B cell (primary cell): ENCODE results near the gene STX5. TPM values are rescaled to one million over a fixed set of nuclear protein-coding genes. Genes with fewer than 3 reads are reported as not detected.

ENCODE experiments used
- ATAC-seq: fragments of 200-7000 bp; cut with Tn5 transposase; one replicate; pipeline ENCODE4 v1.10.0; 2021; ENCODE audit warnings: low read depth, mild to moderate bottlenecking, moderate number of reproducible peaks, moderate library complexity
- CTCF ChIA-PET: fragments of 350-600 bp; sonication (Branson Sonifier 250); formaldehyde crosslinking; loops from one replicate; lab custom pipeline; 2021; ENCODE audit warnings: antibody characterized with exemption, inconsistent platforms; lab: Charles Lee
- POLR2A ChIA-PET: fragments of 350-600 bp; sonication (Branson Sonifier 250); formaldehyde crosslinking; loops from one replicate; lab custom pipeline; 2021; ENCODE audit warnings: antibody characterized with exemption; lab: Charles Lee
- DNase-seq: peaks from one replicate; pipeline ENCODE4 v3.0.0; 2013
- H2AFZ ChIP-seq: 2 replicates; pipeline ENCODE4 v1.6.1; 2012; ENCODE audit warnings: mild to moderate bottlenecking, low read depth, low read length; ENCODE audit not compliant: insufficient read depth, poor library complexity, severe bottlenecking
- H3K27ac ChIP-seq, 2 donors: 1 replicate in 1 of 2; 2 replicates in 1 of 2; pipeline ENCODE4 v1.5.1; 2012 to 2013; ENCODE audit warnings: low read length in 2 of 2, mild to moderate bottlenecking in 2 of 2, moderate library complexity in 1 of 2
- H3K27me3 ChIP-seq, 4 experiments: fragments of 200-600 bp in 1 of 4; sonication (generic) in 1 of 4; replicated peaks in 1 of 4; 1 replicate in 2 of 4; 2 replicates in 2 of 4; pipeline versions ENCODE4 v1.6.1 to v1.7.0; 2013 to 2016; ENCODE audit warnings: low read length in 3 of 4, mild to moderate bottlenecking in 2 of 4, mixed read lengths in 1 of 4, moderate library complexity in 1 of 4; ENCODE audit not compliant: insufficient read depth in 4 of 4, control insufficient read depth in 3 of 4; ENCODE audit errors: control extremely low read depth in 1 of 4
- H3K36me3 ChIP-seq, 2 experiments: replicated peaks in 1 of 2; 1 replicate in 1 of 2; 2 replicates in 1 of 2; pipeline versions ENCODE4 v1.6.1 to v1.7.1; 2013; ENCODE audit warnings: low read length in 1 of 2; ENCODE audit not compliant: insufficient read depth in 2 of 2, control insufficient read depth in 1 of 2; ENCODE audit errors: control extremely low read depth in 1 of 2, extremely low read depth in 1 of 2
- H3K4me1 ChIP-seq, 2 donors: fragments of 200-600 bp in 1 of 2; sonication (generic) in 1 of 2; 1 replicate in 1 of 2; 2 replicates in 1 of 2; pipeline versions ENCODE4 v1.5.1 to v1.6.1; 2013 to 2017; ENCODE audit warnings: low read length in 2 of 2; ENCODE audit not compliant: control insufficient read depth in 2 of 2, insufficient read depth in 2 of 2
- H3K4me2 ChIP-seq: replicated peaks from 2 replicates; pipeline ENCODE3; 2012; ENCODE audit warnings: mild to moderate bottlenecking, low read depth, low read length; ENCODE audit not compliant: poor library complexity, severe bottlenecking
- H3K4me3 ChIP-seq, 5 experiments: fragments of 200-600 bp in 1 of 5; sonication (generic) in 1 of 5; 1 replicate in 3 of 5; 2 replicates in 2 of 5; pipeline versions ENCODE4 v1.5.1 to v1.7.0; 2011 to 2016; ENCODE audit warnings: low read length in 4 of 5, mild to moderate bottlenecking in 4 of 5, low read depth in 2 of 5, control low read depth in 1 of 5, moderate library complexity in 1 of 5; ENCODE audit not compliant: insufficient read depth in 1 of 5; ENCODE audit errors: control extremely low read depth in 1 of 5, extremely low read depth in 1 of 5
- H3K79me2 ChIP-seq: fragments of 200-600 bp; sonication (generic); one replicate; pipeline ENCODE4 v1.6.0; 2016; ENCODE audit warnings: low read length; ENCODE audit not compliant: control insufficient read depth, insufficient read depth
- H3K9ac ChIP-seq: fragments of 200-600 bp; sonication (generic); 2 replicates; pipeline ENCODE4 v1.6.1; 2017; ENCODE audit warnings: mild to moderate bottlenecking, low read length, moderate library complexity
- H3K9me3 ChIP-seq, 3 donors: one replicate each; pipeline versions ENCODE4 v1.6.1 to v1.7.1; 2013; ENCODE audit warnings: low read length in 2 of 3; ENCODE audit not compliant: control insufficient read depth in 2 of 3, insufficient read depth in 1 of 3; ENCODE audit errors: control extremely low read depth in 1 of 3
- H4K20me1 ChIP-seq: 2 replicates; pipeline ENCODE4 v1.6.0; 2012; ENCODE audit warnings: mild to moderate bottlenecking, low read length; ENCODE audit not compliant: insufficient read depth, control insufficient read depth, poor library complexity, severe bottlenecking
- H3K27ac Mint-ChIP-seq: one replicate; pipeline ENCODE4 v1.8.0; 2021; ENCODE audit warnings: mixed read lengths
- H3K27me3 Mint-ChIP-seq: one replicate; pipeline ENCODE4 v1.8.0; 2021; ENCODE audit warnings: mixed read lengths
- H3K4me1 Mint-ChIP-seq: one replicate; pipeline ENCODE4 v1.8.0; 2021; ENCODE audit warnings: mixed read lengths
- H3K4me3 Mint-ChIP-seq: one replicate; pipeline ENCODE4 v1.8.0; 2021; ENCODE audit warnings: mixed read lengths
- H3K9me3 Mint-ChIP-seq: one replicate; pipeline ENCODE4 v1.8.0; 2022; ENCODE audit warnings: mixed read lengths; ENCODE audit not compliant: insufficient read depth
- CTCF ChIP-seq: fragments of 200-600 bp; IDR thresholded peaks from one replicate; pipeline ENCODE4 v1.8.0; 2022; ENCODE audit warnings: antibody characterized with exemption, mild to moderate bottlenecking
- EZH2 ChIP-seq: IDR thresholded peaks from 2 replicates; pipeline ENCODE4 v1.6.1; 2012; ENCODE audit warnings: borderline replicate concordance, low read depth, mild to moderate bottlenecking, moderate library complexity, low read length; ENCODE audit not compliant: insufficient read depth, poor library complexity, severe bottlenecking
- WGBS: methylation state at CpG from one replicate; pipeline ENCODE4 v1.1.5; 2013; ENCODE audit warnings: missing lambda C conversion rate; ENCODE audit not compliant: insufficient coverage; 5-methylcytosine and 5-hydroxymethylcytosine counted together
- intact Hi-C: fragments of 100-400 bp; cut with micrococcal nuclease; formaldehyde crosslinking; loops from one replicate; pipeline ENCODE4 v1.10.0; 2022
- polyA plus RNA-seq: library from polyadenylated mRNA; depleted of rRNA; stranded (reverse); fragments of >200 nt; gene quantifications from 2 replicates; pipeline ENCODE4 v1.2.3, GENCODE V29; 2012
- total RNA-seq, 2 donors: library from RNA; stranded (reverse); fragments of 120-200 nt in 1 of 2; gene quantifications; 1 replicate in 1 of 2; 2 replicates in 1 of 2; pipeline versions ENCODE4 v1.2.3 to v1.2.4, GENCODE V29; 2013 to 2022

Gene STX5
- total and polyA plus RNA-seq, 2 donors (not counting 1 experiment from before 2014, with no cell fraction given) = 41.0 to 99.1 TPM

DNA sequence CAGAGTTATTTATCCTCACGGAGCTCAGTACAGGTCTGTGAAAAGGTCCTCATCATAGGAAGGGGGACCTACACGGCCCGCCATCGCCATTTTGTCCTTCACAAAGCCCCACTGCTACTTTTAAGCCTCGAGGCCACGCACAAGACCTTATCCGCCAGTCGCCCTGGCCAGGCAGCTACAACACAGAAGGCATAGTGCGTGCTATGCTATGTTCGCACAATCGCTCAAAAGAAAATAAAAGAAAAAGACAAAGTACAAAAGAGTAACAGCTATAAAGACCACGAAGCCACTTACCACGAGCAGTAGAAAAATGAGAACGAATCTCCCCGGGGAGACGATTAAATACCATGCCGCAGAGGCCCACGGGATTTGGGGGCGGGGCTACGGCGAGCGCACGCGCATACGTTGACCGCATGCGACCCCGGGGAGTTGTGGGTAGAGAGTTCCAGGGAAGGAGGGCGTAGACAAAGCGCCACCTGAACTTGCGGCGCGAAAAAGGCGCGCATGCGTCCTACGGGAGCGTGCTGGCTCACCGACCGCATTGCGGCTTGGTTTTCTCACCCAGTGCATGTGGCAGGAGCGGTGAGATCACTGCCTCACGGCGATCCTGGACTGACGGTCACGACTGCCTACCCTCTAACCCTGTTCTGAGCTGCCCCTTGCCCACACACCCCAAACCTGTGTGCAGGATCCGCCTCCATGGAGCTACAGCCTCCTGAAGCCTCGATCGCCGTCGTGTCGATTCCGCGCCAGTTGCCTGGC lies 23.9 kb upstream of the STX5 start:
- POLR2A ChIA-PET = interaction anchor here (0.5 to 5.2 kb wide), 18 partner anchors 15 to 265 kb away, joined by 3 to 159 read pairs (median 8); partner anchors contain the start of genes HNRNPUL2, LBHD1, SLC3A2 and STX5
- Histone ChIP-seq H3K79me2 (peaks cover 50% of the 10 kb centered on the region), H3K27ac (peak overlapping the region; percentile 65 to 84), H3K27me3 (no peaks in the 10 kb centered on the region), H3K4me3 (peak overlapping the region; percentile 68 to 100 (median 99)), H3K9me3 (no peaks in the 10 kb centered on the region), H3K9ac (peak overlapping the region; percentile 97), H4K20me1 (peaks cover 26% of the 10 kb centered on the region), H3K4me2 (peak overlapping the region; percentile 95), H2AFZ (peak overlapping the region; percentile 95), H3K36me3 (peaks cover 17 to 39% of the 10 kb centered on the region in 2 experiments), H3K4me1 (peaks cover 39 to 58% of the 10 kb centered on the region in 2 donors)
- intact Hi-C loops = loop anchor here (1.0 to 5.0 kb wide), 7 partner anchors 13 to 148 kb away; partner anchors contain the start of genes BSCL2, GNG3, HNRNPUL2 and NXF1
- Mint-ChIP-seq H3K27ac (peak overlapping the region; percentile 98), H3K27me3 (no peaks in the 10 kb centered on the region), H3K4me1 (peaks cover 60% of the 10 kb centered on the region), H3K9me3 (no peaks in the 10 kb centered on the region), H3K4me3 (peak overlapping the region; percentile 99)
- CTCF ChIA-PET = interaction anchor here (0.6 to 3.6 kb wide), 19 partner anchors 8 to 461 kb away, joined by 3 to 36 read pairs (median 5); partner anchors contain the start of genes HNRNPUL2, SLC3A2, STX5 and TEX54
- no peak for TF ChIP-seq EZH2
- no peak for TF ChIP-seq CTCF
- DNase-seq (peak; percentile 99), ATAC-seq (peak; percentile 92)
- WGBS = under 1% methylated on average over 54 of the region's 54 CpGs
